LNCAP (cell line): ENCODE results near the gene OTULIN.

ENCODE experiments used
- CTCF ChIP-seq: fragments of 450-650 bp; IDR thresholded peaks from 2 replicates; pipeline ENCODE4 v1.5.1; 2017; ENCODE audit warnings: mild to moderate bottlenecking

OTULIN gene

DNA sequence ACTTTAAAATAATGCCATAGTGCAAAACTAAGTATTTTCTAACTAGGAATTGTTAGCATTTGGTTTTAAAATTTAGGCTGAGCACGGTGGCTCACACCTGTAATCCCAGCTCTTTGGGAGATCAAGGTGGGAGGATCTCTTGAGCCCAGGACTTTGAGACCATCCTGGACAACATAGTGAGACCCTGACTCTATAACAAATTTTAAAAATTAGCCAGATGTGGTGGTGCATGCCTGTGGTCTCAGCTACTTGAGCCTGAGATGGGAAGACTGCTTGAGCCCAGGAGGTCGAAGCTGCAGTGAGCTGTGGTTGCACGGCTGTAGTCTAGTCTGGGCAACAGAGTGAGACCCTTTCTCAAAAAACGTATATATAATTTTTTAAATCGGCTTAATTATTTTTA, 4.9 kb downstream of the OTULIN start:
- no peak for TF ChIP-seq CTCF

DNA sequence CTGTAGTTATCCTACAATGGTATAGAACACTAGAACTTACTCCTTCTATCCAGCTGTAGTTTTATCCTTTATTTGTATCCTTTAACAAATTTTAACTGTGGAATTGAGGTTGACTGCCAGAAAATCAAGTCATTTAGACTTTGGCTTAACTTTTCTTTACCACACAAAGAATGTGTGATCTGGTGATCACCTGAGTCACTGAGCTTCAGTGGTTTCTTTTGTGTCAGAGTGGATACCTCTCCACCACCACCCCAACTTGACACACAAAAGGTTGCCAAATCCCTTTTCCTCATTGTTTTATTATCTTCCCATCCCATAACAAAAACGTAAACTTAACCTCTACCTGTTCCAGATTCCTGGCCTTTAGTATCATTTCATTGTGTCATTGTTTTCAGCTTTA, 5.5 kb downstream of the OTULIN start:
- no peak for TF ChIP-seq CTCF

GRCh38 chr5:14671414-14671813, 6.9 kb downstream of the OTULIN start:
- TF ChIP-seq CTCF = no peak

- no peak for TF ChIP-seq CTCF
Measured at GRCh38 chr5:14672082-14672481, 7.6 kb downstream of the OTULIN start.

- TF ChIP-seq CTCF = no peak
Measured at GRCh38 chr5:14672484-14673394, 8.2 kb downstream of the OTULIN start.

GRCh38 chr5:14673443-14673842, 8.9 kb downstream of the OTULIN start:
- TF ChIP-seq CTCF = no peak

DNA sequence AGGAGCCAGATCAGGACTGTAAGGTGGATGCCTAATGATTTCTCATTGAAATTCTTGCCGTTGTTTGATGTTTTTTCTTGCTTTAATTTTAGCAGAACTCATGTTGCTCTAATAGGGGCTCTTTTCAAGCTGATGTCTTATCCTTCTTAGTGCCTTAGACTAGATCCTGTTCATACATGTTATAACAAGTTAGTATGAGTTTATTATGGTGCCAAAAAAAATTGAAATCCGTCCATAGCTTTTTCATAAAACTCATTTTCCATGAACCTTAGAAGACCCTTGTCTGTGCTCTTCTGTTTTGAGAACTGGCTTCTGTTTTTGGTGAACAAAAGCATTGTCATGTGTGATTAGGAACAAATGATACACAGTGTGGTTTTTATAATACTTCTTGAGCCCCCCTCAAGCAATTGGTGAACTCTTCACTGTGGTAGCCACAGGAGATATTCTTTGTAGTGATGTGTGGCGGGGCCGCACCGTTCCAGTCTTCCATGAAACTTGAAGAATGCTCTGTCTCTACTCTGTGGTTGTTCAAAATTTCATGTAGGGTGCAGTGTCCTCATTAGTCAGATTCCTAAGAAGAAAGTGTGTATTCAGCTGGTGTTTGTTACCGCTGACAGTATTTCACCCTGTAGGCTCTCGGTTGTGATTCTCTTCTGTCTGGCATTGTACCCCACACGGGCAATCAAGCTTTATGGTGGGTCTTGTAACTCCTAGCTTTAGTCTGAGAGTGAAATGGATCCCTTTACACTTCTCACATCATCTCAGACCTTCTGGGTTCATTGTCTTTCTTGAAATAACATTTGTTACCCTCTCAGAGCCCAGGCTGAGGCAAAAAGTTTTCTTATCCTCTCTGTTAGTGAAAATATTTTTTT, 10.7 kb downstream of the OTULIN start:
- TF ChIP-seq CTCF = no peak
